Measurements from ENCODE around the gene RANBP2. TPM values are rescaled to one million over a fixed set of nuclear protein-coding genes. Genes with fewer than 3 reads are reported as not detected.

The RANBP2 gene
- total and polyA plus RNA-seq, 4 donors = 23.7 to 104 (median 52.9) TPM

DNA sequence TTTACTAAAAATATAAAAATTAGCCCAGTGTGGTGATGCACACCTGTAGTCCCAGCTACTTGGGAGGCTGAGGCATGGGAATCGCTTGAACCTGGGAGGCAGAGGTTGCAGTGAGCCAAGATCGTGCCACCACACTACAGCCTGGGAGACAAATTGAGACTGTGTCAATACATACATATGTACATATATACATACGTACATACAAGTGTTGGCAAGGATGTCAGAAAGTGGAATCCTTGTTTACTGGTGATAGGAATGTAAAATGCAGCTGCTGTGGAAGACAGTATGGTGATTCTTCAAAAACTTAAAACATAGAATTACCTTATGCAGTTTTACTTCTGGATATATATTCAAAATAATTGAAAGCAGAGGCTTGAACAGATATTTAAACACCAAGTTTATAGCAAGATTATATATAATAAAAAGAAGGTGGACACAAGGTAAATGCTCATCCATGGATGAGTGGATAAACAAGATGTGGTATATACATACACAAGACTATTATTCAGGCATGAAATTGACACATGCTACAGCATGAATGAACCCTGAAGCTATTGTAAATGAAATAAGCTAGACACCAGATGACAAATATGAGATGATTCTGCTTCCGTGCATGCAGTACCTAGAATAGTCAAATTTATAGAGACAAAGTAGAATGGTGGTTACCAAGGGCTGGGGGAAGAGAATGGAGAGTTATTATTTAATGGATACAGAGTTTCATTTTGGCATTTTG is 110.5 kb downstream of the RANBP2 start:
- Histone ChIP-seq H3K27ac (ENCODE audit: low read depth, low read length) (no peak overlapping the region), H3K4me1 (ENCODE audit: control insufficient read depth, insufficient read depth, low read length) (no peaks in the 10 kb centered on the region), H3K36me3 (ENCODE audit: control insufficient read depth, insufficient read depth, low read length) (no peaks in the 10 kb centered on the region), H3K4me3 (ENCODE audit: low read depth, low read length) (no peak overlapping the region), H3K9me3 (ENCODE audit: control insufficient read depth, insufficient read depth, low read length) (no peaks in the 10 kb centered on the region), H3K27me3 (ENCODE audit: control insufficient read depth, insufficient read depth, low read length) (no peaks in the 10 kb centered on the region)
- 92% methylated on average over 1 of the region's 4 CpGs for WGBS (ENCODE audit: insufficient coverage)
- no peak for DNase-seq (ENCODE audit: low read depth in 4 of 6, low spot score in 6 of 6)

DNA sequence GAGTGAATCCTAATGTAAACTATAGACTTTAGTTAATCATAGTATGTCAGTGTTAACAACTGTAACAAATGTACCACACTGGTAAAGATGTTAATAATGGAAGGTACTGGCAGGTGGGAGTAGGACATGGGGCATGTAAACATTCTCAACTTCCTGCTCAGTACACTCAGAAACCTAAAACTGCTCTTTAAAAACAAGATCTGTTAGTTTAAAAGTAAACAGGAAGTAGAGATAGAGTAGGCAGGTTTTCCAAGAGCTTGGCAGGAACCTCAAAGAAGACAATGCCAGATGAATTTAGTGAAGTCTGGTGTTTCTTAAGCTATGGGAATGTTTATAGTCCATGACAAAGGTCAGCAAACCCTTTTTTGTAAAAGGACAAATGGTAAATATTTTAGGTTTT is 113.9 kb downstream of the RANBP2 start:
- Histone ChIP-seq H3K9me3 (ENCODE audit: control insufficient read depth, insufficient read depth, low read length) (no peaks in the 10 kb centered on the region), H3K27ac (ENCODE audit: low read depth, low read length) (no peak overlapping the region), H3K36me3 (ENCODE audit: control insufficient read depth, insufficient read depth, low read length) (no peaks in the 10 kb centered on the region), H3K27me3 (ENCODE audit: control insufficient read depth, insufficient read depth, low read length) (no peaks in the 10 kb centered on the region), H3K4me3 (ENCODE audit: low read depth, low read length) (no peak overlapping the region), H3K4me1 (ENCODE audit: control insufficient read depth, insufficient read depth, low read length) (no peaks in the 10 kb centered on the region)
- peak in 1 of 6 donors; percentile 0 for DNase-seq (ENCODE audit: low read depth in 4 of 6, low spot score in 6 of 6)

DNA sequence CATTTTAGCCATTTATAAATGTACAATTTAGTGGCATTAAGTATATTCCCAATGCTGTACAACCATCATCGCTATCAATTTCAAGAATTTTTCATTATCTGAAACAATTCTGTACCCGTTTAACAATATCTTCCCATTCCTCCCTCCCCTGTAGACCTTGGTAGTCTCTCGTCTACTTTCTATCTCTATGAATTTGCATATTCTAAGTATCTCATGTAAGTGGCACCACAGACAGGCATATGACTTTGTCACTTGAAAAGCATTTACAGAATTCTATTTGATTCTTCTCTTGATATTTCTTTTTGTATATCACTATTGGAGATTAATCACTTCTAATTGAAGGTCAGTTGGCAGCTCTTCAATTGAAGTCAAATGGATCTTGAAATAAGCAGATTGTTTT is 115.3 kb downstream of the RANBP2 start:
- Histone ChIP-seq H3K36me3 (ENCODE audit: control insufficient read depth, insufficient read depth, low read length) (no peaks in the 10 kb centered on the region), H3K27me3 (ENCODE audit: control insufficient read depth, insufficient read depth, low read length) (no peaks in the 10 kb centered on the region), H3K27ac (ENCODE audit: low read depth, low read length) (no peak overlapping the region), H3K4me1 (ENCODE audit: control insufficient read depth, insufficient read depth, low read length) (no peaks in the 10 kb centered on the region), H3K4me3 (ENCODE audit: low read depth, low read length) (no peak overlapping the region), H3K9me3 (ENCODE audit: control insufficient read depth, insufficient read depth, low read length) (no peaks in the 10 kb centered on the region)
- 80% methylated on average over 1 of the region's 3 CpGs for WGBS (ENCODE audit: insufficient coverage)
- no peak for DNase-seq (ENCODE audit: low read depth in 4 of 6, low spot score in 6 of 6)

DNA sequence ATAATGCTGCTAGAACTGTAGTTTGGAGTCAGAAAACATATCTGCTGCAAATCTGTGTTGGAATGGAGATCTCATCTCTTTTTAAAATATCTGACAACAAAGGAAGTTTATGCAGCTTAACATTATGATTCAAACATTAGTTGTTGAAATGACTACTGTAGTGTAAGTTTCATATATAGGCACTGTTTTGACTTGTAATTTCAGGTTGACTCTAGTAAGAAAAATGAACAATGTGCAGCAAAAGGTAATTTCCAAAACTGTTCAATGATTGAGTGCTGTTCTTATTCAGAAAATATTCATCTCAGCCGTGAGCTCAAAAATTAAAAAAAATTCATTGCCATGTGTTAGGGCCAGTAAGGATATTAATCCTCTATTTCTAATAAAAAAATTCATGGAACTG is 115.8 kb downstream of the RANBP2 start:
- H3K9me3 ChIP-seq (ENCODE audit: control insufficient read depth, insufficient read depth, low read length) = no peaks in the 10 kb centered on the region
- no peak overlapping the region for H3K27ac ChIP-seq (ENCODE audit: low read depth, low read length)
- WGBS (ENCODE audit: insufficient coverage) = no CpG with 5 or more reads among the region's 1 CpG
- H3K36me3 ChIP-seq (ENCODE audit: control insufficient read depth, insufficient read depth, low read length) = no peaks in the 10 kb centered on the region
- H3K4me1 ChIP-seq (ENCODE audit: control insufficient read depth, insufficient read depth, low read length) = no peaks in the 10 kb centered on the region
- no peak overlapping the region for H3K4me3 ChIP-seq (ENCODE audit: low read depth, low read length)
- H3K27me3 ChIP-seq (ENCODE audit: control insufficient read depth, insufficient read depth, low read length) = no peaks in the 10 kb centered on the region
- no peak for DNase-seq (ENCODE audit: low read depth in 4 of 6, low spot score in 6 of 6)

Small RNA genes lying within 50 kb of the gene (small RNA-seq; reads per million reads assigned to genes)
- gene AC010095.1 (ENCODE audit: low replicate concordance) = not detected

Other genes starting within 250 kb of the RANBP2 start
- gene LIMS1, start 185.0 kb upstream of the RANBP2 start, total RNA-seq = 10 to 100 TPM; 42.8 to 46.1 TPM
- 10 to 100 TPM; 26.2 to 34.6 TPM for gene LIMS1, start 185.0 kb upstream of the RANBP2 start, polyA plus RNA-seq (ENCODE audit: insufficient read length in 2 of 2)
- 10 to 100 TPM; 19.4 to 29.3 TPM for gene CCDC138, start 67.3 kb downstream of the RANBP2 start, total RNA-seq
- gene CCDC138, start 67.3 kb downstream of the RANBP2 start, polyA plus RNA-seq (ENCODE audit: insufficient read length in 2 of 2) = 10 to 100 TPM; 13.7 to 15.1 TPM